NCI-H2171 (cell line): ENCODE results near the gene PAPPA.
A peak's percentile ranks its signal among the peaks of the same experiment; 100 is the strongest.

Experiments
- DNase-seq: peaks from one replicate; lab custom pipeline; 2025; lab: John Stamatoyannopoulos, UW

The PAPPA gene

GRCh38 chr9:116349684-116350083 is 196.1 kb downstream of the PAPPA start:
- no peak for DNase-seq

- no peak for DNase-seq
Observed at GRCh38 chr9:116350213-116350612, 196.6 kb downstream of the PAPPA start.

- DNase-seq, result no peak
Observed at GRCh38 chr9:116352958-116353357, 199.4 kb downstream of the PAPPA start.

GRCh38 chr9:116355153-116355921 is 201.7 kb downstream of the PAPPA start:
- DNase-seq, result no peak

GRCh38 chr9:116358251-116358650 is 204.7 kb downstream of the PAPPA start:
- no peak for DNase-seq

- DNase-seq, result no peak
Observed at GRCh38 chr9:116360016-116360415, 206.4 kb downstream of the PAPPA start.

GRCh38 chr9:116360989-116361388 is 207.4 kb downstream of the PAPPA start:
- DNase-seq, result no peak

GRCh38 chr9:116361547-116361946 is 208.0 kb downstream of the PAPPA start:
- no peak for DNase-seq

- no peak for DNase-seq
Observed at GRCh38 chr9:116362493-116362892, 208.9 kb downstream of the PAPPA start.

GRCh38 chr9:116365056-116365471 is 211.5 kb downstream of the PAPPA start:
- DNase-seq, result peak; percentile 76

GRCh38 chr9:116366241-116366640 is 212.7 kb downstream of the PAPPA start:
- no peak for DNase-seq

GRCh38 chr9:116368680-116369079 is 215.1 kb downstream of the PAPPA start:
- DNase-seq, result no peak

- no peak for DNase-seq
Observed at GRCh38 chr9:116369706-116370105, 216.1 kb downstream of the PAPPA start.

- no peak for DNase-seq
Observed at GRCh38 chr9:116370556-116370955, 217.0 kb downstream of the PAPPA start.

- no peak for DNase-seq
Observed at GRCh38 chr9:116372081-116372673, 218.6 kb downstream of the PAPPA start.

- DNase-seq, result no peak
Observed at GRCh38 chr9:116372786-116373185, 219.2 kb downstream of the PAPPA start.

- no peak for DNase-seq
Observed at GRCh38 chr9:116377179-116377798, 223.7 kb downstream of the PAPPA start.

- DNase-seq, result no peak
Observed at GRCh38 chr9:116378873-116379272, 225.3 kb downstream of the PAPPA start.

GRCh38 chr9:116379821-116380220 is 226.2 kb downstream of the PAPPA start:
- no peak for DNase-seq

- DNase-seq, result no peak
Observed at GRCh38 chr9:116380496-116380995, 227.0 kb downstream of the PAPPA start.

GRCh38 chr9:116381350-116381749 is 227.8 kb downstream of the PAPPA start:
- no peak for DNase-seq

- no peak for DNase-seq
Observed at GRCh38 chr9:116382053-116382452, 228.5 kb downstream of the PAPPA start.

GRCh38 chr9:116383133-116383532 is 229.5 kb downstream of the PAPPA start:
- DNase-seq, result no peak
